CD4-positive, alpha-beta T cell treated with Interleukin-17A for 1 hour (primary cell): Measurements from ENCODE around the gene GCA.

Experiments used
- DNase-seq: peaks from one replicate; pipeline ENCODE4 v3.0.0-alpha.2; 2020

The GCA gene

DNA sequence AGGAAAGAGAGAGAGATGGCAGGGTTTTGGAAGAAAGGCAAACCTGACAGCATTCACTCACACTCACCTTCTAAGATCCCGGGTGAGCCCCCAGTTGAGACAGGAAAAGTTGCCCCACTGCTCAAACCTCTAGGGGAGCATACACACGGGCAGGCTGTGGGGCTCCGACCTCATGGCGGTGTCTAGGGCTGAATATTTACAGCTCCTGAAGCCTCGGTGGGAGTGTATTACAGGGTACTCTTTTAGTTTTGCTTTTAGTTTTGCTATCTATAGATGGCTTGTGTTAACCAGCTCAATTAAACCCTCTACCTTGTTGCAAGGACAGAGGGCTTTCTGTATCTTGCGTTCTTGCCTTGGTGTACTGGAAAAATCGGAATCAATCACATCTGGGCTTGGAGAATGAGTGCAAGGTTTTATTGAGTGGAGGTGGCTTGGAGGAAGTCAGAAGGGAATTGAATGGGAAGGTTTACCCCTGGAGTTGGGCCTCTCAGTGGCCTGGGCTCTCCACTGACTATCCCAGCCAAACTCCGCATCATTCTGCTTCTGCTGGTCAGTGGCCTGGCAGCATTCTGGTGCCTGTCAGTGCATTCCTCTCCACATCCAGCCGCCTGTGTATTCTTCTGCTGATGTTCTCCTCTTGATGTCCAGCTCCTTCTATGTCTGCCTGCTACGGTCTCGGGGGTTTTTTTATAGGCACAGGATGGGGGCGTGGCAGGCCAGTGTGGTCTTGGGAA is 15.3 kb upstream of the GCA start:
- no peak for DNase-seq

DNA sequence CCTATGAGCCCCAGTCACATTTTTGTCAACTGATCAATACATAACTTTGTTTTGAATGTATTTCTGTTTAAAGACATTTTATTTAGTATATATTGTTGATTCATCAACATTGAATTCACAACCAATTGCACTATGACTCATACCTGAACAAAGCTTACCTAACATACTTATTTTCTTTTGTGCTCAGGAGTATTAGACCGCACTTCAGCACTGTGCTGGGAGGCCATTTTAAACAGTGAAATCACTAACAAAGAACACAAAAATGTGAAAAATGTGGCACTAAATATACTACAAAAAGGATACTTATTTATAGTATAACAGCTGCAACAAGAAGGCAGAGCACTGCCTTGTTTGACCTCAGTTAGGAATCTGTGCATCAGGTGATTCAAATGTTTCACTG is 13.1 kb upstream of the GCA start:
- no peak for DNase-seq

DNA sequence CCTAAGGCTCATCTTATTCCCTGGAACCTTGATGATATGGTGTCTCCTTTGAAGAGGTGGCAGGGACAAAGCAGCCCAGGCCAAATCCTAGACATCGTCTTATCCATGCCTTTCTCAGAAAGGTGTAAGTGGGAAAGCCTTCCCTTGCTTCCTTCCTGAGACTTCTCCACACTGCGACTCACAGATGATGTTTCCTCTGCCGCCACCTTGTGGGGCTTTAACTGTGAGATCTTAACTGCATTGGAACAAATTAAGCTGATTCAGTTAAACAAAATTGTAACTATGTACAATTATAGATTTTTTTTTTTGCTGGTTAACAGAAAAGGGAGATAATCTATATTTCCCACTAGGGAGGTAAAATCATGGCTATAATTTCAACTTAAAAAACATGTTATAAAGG is 10.0 kb upstream of the GCA start:
- DNase-seq, result peak; percentile 41

DNA sequence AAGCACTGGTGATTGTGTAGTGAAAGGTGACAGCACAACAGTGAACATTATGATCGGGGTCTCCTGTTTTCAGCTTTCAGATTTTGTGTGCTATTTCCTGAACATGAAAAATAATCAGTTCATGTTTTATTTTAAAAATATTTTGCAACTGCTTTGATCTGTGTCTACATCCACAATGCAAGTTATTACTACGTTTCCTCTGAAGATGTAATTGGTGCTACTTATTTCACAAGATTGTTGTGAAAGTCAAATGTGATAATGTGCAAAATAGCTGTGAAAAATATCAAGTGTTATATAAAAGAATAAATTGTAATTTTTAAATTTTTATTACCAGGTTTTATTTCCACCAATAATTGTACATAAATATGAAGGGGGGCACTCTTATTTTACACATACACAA is 6.1 kb upstream of the GCA start:
- no peak for DNase-seq

DNA sequence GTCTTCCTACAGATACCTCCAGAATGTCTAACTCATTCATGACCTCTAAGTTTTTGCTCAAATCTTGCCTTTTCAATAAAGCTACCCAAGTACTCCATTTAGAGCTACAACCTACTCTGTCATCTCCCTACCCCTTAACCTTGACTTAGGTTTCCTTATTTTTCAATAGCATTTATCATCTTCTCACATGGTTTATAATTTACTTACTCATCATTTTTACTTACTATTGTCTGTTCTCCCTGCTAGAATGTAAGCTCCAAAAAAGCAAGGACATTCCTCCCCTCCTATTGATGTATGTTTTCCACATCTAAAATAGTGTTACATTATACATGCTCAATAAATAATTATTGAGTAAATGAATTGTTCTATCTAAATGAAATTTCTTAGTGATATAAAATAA is 3.1 kb upstream of the GCA start:
- no peak for DNase-seq

DNA sequence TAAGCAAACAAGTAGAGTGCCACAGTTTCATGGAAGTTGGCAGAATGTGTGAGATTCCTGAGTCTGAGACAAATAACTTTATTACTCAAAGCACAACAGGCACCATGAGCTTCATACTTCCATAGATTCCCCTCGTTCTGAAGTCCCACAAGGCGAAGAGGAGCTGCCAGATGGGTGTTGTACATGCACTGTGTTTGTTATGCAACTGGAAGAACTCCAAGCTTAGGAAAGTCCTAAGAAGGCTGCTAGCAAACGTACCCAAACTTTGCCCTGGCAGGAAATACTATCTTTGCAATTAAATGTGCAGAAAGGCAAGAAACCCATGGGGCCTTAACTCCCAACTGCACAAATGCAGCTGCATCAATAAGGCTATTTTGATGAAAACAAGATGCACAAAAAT is 1.6 kb upstream of the GCA start:
- no peak for DNase-seq

DNA sequence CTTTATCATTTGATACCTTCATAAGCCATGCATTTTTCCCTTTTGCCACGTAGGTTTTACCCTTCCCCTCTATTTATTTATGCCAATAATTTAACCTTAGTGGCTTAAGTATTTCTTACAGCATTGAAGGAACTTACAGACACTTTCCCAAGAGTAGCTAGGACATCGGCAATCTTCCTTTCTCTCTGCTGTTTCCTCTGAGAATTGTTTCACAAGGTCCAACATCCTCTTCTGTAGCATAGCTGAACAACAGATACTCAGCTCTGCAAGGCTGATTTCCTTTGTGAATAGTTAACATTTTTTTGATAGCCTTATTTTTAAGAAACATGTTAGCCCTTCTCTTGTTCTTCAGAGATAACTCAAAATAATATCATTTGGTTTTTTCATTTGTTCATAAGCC is 1.1 kb upstream of the GCA start:
- DNase-seq, result no peak

DNA sequence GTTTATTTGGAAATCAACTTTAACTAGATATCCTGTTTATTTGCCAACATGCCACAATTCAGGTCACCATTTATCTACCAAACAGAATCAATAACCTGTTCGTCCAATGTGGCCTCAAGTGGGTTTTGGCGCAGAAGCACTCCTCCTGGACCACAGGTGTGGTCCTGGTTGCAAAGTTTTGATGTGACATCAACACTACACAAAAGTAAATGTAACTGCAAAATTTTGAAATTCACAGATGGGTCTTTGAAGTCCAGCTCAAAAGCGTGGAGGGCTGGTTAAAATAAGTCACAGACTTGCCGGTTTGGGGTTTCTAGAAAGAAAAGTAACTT is 474 bp upstream of the GCA start:
- DNase-seq, result no peak

DNA sequence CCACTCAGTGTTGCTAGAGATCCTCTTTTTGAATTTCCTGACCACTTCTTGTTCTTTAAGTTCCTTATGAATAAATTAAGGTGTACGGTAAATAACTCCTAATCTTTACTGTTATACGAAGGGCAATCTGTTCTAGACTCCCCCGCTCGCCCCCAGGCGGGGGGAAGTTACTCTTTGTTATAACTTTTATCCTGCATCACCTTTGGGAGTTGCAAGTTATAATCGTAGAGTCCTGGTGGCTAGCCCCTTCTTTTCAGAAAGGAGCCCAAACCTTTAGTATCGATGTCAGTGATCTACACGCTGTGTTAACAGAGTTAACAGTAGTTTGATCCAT is 652 bp downstream of the GCA start:
- DNase-seq, result no peak

DNA sequence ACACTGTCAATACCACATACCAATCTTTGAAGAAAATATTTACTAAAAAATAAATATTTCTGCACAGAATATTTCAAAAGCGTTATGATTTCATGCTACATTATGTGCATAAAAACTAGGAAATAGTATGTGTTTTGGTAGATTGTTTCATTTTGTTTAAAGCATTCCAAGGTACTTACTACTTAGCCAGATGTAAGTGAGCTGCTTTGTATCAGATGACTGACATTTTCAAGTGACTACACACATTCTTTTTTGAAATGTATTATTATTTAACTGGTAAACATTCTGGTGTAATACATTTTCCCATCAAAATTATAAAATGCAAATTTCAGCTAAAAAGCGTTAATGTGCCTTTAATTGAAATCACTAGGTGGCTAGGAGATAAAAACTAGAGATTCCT is 21.5 kb downstream of the GCA start:
- DNase-seq, result no peak

DNA sequence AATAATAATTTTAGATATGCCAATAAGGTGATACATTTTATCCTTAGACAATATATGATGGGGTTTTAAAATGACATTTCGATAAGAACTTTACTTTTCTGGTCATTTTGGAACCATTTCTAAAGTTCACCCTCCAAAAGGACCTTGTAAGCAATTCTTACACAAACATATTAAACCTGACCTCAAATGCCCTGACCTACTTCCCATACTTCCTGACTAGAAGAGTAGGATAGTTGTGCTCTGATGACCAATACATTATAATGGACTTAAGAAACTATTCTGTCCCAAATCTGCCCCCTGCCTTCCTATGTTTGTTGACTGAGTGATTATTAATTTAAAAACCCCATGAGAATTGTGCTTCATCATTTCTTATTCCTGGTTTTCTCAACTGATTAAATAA is 24.6 kb downstream of the GCA start:
- no peak for DNase-seq

DNA sequence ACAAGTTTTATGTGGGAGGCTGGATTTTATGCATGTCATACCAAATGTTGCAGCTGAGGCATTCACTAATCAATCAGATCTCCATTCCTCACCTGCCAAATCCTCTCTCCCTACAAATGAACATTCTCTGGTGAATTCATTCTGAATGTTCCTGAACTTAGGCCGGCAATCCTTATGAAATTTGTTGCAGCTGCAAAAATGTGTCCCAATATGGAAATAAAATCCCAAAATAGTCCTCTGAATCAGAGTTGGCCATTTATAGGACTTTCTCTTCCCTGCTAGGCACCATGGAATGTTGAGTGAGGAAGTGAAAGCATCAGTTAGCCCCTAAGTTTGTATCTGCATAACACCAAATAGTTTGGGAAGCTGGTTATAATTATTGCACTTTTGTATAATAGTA is 25.6 kb downstream of the GCA start:
- no peak for DNase-seq

DNA sequence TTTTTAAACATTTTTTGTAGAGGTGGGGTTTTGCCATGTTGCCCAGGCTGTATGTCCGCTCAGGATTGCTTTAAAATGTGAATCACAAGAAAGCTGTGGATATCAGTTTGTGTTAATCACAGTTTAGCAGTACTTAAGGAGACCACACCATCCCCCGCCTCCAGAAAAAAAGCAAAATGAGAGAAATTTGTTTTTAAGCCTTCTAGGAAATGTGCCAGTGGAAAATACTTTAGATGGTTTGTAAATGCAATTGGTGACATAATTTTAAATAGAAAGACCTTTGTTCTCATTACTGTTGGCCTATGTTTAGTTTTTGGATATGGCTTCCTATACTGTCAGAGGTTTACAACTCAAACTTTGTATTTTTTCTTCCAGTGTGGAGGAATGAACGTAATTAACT is 27.0 kb downstream of the GCA start:
- DNase-seq, result no peak

DNA sequence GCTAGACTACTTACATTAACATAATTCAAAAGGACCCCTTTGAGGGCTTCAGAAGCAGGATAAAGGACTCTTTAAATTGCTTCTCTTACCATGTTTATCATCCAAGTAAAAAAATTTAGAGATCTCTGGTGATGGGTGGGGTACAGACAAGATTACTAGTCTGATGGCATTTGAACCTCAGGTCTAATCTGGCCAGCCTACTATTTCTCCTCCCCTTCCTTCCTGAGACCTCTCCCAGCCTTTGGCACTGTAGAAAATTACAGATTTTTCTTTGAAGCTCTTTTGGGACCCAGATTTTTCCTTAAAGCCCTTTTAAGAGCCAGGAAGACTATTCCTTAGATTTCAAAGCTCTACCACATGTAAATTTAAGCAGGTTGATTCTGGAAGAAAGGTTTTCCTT is 28.9 kb downstream of the GCA start:
- no peak for DNase-seq

DNA sequence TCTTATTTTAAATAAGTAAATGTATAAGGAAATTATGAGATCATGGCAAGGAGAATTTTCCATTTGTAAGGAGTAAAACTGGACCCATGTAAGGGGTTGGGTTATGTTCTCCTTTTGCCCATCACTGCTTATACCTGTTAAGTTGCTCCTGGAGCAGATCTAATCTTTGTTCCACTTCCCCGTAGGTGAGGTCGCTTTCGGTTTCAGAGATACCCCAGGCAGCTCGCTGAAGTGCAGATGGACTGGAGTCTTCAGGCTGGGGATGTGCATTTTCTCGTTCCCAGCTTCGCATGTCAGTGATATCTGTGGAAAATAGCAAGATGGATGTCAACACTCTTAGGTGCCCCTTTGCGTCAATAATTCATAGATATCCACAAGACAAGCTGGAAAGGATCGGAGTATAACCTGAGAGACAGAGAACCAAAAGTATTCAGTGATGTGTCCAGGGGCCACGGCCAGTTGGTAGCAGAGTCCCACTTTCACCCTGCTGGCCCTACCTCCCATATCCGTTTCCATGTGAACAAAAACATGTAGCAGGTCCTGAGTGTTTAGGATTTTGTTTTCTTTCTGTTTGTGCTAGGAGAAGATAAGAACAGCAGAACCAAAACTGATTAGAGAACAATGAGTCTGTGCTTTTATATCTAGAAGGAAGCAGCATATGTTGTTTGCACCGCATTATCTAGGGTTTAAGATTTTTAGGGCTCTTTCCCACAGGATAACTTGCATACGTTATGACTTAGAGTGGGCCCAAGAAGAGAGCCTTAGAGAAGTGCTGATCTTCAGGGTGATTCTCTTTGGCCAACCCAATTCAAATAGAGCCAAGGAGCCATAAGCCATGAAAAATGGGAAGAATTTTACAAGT is 36.0 kb downstream of the GCA start:
- DNase-seq, result no peak

DNA sequence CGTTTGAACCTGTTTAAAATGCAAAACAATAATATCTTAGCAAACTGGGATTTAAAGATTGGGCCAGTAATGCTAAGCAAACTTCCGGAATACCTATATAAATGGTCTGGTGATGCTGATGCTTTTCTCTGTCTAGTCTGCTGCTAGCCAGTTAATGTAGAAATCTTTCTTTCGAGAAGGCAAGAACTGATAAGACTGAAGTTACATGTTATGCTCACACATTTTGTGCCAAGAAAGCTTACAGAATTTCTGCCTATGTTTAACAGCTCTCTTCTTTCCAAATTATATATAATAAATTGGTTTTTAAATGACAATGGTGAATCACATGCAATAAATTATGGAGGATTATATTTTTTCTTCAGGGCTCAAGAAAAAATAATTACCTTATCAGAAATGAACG is 37.9 kb downstream of the GCA start:
- DNase-seq, result no peak

DNA sequence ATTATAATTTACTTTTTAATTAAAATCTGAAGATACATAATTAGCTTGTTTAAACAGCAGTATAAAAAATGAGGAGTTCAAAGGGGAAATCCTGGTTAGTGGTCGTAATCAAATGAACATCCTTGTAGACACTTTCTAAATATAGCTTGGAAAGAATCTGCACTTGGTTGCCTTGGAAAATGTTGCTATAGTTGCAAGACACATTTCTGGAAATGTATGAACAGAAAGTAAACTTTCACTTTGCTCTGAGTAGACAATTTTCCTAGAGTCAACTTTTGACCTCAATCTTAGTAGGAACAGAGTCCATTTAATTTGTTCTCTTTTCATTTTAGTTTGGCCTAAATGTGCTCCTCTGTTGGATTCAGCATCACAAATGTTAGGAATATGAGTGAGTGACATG is 38.3 kb downstream of the GCA start:
- no peak for DNase-seq

DNA sequence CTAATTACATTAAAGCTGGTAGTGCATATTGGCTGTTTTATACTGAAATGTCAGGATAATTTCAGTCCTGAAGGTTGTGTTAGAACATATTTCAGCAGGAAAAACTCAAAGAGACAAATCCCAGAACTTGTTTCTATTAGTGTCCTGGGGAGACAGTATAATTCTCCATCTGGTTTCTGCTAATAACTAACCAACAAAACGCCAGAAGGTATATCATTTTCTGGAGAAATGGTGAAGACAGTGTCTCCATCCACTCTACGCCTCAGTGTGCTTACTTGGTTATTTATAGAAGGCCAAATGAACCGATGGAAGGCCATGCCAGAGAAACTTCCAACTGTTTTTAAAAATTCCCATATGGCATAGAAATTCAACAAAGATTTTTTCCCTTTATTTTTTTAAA is 41.6 kb downstream of the GCA start:
- DNase-seq, result no peak

DNA sequence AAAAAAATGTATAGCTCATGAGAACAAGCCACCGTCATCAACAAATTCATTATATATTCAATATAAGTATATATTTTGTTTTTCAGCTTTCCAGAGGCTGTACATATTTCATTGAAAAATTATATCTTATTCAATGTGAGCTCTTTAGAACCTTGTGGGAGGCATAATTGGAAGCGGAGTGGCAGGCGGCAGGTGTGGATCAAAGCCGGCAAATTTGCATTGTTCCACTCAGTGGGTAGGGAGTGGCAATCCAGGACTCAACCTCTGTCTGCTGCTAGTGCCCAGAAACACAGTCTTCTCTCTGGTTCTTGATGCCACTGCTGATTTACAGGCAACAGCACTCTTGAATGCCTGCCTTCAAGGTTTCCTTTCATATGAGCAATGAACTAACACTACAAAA is 46.9 kb downstream of the GCA start:
- DNase-seq, result no peak

DNA sequence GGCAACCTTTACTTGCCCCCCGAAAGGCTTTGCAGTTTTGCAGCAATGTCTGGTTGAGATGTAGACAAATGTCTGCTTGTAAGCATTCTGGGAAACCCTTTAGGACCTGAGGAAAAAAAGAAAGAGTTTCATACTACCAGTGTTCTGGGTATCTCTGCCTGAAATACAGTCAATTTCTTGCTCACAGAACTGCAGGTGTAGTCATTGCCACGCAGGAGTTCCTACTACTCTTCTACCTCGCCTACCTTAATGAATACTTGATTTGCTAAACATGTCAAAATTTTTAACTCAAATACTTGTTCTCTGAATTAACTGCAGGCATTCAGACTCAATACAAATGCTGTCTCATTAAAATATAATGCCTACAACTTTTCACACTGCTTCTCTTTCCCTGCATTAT is 56.4 kb downstream of the GCA start:
- no peak for DNase-seq

DNA sequence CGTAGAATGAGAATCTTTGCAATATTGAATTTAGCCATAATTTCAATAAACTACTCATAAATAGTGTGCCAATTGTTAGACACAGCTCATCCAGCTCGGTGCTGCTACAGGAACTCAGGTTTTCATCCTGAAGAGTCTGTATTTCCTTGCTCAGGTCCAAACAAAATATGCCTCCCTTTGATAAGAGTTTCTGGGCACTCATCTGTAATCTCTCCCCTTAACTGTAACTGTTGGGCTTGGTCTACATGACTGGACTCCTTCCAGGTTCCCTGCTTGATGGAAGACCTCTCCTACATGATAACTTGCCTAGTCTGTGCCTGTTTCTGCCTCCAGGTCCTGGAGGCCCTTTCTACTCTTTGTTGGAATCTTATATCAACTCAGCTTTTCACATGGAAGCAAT is 57.9 kb downstream of the GCA start:
- DNase-seq, result no peak

DNA sequence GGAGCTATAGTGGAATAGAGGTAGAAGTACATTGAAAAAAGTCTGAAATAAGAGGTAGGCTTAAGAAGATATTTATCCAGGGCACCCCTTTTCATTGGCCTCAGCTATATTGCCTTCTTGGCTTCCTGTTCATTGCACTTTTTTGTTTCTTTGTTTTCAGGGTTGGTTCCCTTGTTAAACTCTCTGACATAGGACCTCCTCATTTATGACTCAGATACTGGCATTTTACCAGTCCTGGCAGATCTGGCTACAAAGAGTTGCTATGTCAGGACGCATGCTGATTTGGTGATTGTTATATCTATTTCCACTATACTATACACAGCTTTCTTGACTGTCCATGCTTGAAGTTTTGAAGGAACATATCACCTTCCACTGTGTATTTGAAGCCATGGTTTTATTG is 60.0 kb downstream of the GCA start:
- DNase-seq, result no peak
